GM18498 (cell line): ENCODE results near the gene EPAS1.

Experiments used
- ATAC-seq: cut with Tn5 transposase; IDR thresholded peaks from one replicate; pipeline ENCODE4 v1.9.1; 2021; ENCODE audit warnings: mild to moderate bottlenecking, moderate library complexity; ENCODE audit not compliant: unreplicated experiment

Gene EPAS1

DNA sequence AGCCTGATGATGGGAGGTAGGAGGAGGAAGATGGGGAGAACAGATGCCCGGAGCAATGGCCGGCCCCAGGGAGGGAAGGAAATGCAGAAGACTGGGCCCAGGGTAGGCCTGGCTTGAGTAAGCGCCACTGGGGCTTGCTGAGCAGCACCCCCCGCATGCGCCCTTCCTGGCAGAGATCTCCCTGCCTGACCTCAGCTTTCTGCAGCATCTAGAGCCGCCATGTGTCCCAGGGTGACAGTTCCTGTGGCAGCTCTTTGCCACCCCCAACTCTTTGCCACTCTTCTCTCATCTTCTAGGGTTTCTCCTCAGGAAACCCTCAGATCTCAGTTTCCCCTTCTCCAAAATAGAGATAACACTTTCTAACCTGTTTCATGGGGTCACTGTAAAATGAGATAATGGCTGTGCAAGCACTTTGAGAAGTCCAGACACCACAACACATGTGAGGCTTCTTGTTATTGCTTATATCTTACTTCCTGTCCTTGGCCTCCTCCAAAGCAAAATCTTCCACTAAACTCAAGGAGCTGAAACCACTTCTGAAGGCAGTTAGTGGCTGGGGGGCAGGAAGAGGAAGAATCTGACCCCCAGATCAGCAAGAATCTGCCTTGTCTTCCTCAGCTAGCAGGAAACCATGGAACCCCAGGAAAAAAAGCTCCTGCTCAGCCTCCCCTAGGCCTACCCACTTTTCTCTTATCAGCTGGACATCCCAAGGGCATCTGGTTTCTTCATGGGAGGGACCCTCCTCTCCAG lies 64.9 kb downstream of the EPAS1 start:
- ATAC-seq: no peak

DNA sequence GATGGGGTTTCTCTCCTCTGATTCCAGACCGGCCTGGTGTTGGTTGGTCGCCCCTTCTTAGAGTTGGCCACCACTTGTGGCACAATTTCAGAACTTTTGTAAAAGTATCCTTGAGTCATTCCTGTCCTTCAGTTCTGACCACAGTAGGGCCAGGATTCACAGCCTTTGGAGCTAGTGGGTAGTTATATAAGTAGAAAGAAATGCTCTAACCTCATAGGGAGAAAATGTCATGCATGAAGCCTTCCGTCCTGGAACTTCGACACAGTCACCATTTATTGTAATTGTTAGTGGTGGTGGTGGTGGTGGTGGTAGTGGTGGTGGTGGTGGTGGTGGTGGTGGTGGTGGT lies 65.4 kb downstream of the EPAS1 start:
- no peak for ATAC-seq

DNA sequence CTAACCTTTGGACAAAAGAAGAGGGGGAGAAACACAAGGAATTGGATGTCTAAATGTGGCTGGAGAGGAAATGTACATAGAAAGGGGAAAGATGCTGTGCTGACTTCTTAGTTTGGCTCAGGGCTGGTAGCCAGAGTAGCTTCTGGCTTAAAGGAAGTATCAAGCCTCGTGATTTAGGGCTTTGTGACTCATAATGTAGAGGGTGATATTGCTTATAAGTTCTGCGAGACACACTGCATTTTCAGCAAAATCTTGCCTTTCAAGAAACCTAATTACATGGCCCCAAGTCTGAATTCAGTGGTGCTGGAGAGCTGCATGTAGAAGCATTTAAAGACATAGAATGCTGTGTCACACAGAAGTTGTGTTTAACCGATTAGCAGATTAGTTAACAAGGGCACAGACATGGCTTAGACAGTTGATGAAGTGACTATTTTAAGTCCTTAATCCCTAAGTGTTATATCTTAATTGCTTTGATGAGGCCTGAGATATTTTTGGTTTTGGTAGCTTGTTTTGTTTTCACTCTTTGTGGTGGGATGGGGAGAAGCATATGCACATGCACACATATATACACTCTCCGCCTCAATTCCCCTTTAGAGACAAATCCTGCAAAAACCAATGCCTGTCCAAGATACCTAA lies 66.4 kb downstream of the EPAS1 start:
- no peak for ATAC-seq

DNA sequence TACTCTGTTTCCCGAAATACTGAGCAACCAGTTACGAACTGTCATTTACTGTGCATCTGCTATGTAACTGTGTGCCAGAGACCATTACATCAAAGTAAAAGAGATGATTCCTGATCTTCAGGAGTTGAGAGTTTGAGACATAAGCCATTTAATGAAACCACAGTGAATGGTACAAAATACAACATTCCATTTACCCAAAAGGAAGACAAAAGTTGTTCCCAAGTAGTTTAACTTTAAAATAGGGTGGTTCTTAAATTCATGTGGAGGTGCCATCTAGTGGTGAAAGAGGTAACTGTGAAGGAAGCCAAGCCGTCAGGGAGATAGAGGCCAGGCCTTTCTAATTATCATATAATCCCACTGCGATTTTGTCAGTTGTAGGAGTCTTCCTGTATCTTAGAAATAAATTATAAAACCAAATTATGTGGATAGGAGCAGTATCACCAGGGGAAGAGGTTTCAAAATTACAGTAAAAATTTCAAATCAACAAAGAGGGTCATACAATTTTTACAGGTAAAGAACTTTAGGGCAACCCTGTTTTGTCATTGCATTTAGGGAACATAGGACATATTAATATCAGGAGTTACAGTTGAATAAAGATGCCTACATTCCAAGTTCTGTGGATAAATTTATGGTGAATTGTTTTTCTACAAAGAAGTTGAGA lies 67.7 kb downstream of the EPAS1 start:
- no peak for ATAC-seq

DNA sequence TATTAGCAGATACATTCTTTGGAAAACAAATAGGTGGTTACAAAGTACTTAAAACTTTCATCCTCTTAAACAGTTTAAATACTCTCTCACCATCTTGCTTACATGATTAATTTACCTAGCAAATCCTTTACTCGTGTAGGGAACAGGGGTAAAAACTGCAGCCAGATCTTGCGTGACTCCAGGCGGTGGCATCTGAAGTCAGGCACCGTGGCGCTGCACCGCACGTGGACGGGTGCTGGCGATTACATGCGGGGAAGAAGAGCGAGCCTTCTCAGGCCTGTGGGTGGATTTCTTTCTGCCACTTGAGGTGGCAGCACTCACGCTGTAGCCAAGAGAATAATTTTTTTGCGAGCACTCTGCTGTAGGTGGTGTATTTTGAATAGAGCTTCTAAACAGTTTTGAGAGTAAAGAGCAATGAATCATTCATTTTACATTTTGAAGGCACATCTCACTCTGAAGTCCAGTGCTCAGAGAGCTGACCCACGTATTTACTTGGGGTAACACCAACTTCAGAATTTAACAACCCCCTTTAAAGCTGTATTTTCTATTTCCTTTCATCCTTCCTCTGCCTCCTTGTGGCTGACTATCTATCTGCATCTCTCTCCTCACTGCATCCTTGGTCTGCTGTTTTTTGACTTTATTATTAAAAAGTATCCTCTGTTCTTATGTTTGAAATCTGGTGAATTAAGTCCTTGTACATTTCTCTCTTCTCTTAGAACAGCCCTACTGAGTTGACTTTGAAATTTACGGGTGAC lies 68.9 kb downstream of the EPAS1 start:
- no peak for ATAC-seq

DNA sequence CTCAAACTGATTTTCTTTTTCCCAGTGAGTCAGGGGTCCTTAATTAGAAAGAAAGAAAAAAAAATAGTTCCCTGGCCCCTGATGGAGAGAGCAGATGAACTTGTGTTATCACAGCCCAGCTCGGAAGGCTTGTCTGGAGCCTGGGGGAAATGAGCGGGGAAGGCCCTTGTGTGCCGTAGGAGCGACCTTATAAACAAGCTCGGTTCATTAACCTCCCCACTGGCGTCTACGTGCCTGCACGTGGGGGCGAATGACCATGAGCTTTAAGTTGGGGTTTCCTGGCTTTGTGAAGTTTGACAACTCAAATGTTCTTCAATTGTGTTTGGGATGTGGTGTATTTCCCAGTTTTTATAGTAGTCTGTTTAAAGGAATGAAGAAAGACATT lies 69.5 kb downstream of the EPAS1 start:
- no peak for ATAC-seq

DNA sequence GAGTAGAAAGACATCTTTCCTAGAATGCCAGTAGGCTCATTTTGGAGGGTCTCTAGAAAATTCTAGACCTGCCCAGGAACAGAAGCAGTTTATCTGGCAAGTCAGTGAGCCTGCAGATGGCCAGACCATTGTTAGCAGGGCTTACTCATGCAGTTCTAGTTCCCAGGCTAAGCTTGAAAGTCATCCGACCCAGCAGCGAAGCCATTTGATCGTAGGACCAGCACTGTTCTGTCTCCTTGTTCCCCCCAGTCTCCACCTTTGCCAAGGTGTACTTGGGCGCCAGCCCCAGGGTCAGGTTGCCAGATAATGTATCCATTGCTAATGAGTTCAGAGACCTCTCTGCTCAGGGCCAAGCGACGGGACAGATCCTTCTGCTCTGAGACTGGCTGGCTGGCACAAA lies 70.1 kb downstream of the EPAS1 start:
- no peak for ATAC-seq

DNA sequence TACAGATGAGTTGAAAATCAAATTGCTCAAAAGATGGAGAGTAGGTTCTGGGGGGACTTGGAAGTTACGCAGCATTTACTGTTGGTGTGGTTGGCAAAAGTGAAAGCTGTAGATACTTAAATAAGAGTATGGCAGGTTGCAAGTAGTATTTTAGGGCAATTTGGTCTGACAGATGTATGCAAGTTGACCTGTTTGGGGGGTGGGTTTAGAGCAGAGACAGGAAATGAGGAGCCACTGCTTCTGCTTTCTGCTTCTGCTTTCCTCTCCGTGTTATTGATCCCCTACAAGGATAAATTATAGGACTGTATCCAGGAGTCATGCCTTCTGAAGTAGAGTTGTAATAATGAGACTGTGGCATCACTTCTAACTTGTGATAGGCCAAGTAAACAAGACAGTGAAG lies 71.2 kb downstream of the EPAS1 start:
- no peak for ATAC-seq

DNA sequence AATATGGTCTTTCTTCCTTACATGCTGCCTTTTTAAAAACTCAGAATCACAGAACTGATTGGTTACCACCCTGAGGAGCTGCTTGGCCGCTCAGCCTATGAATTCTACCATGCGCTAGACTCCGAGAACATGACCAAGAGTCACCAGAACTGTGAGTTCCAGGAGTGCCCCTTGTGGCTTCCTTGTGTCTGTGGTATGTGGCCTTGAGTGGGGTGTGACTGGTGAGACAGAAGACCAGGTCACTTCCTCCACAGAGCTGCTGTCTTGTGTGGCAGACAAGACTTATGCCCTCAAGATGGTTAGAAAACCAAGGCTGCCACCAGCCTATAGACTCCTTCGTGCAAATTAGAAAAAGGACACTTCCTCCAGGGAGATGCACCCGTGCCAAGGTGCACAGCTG lies 72.6 kb downstream of the EPAS1 start:
- no peak for ATAC-seq

DNA sequence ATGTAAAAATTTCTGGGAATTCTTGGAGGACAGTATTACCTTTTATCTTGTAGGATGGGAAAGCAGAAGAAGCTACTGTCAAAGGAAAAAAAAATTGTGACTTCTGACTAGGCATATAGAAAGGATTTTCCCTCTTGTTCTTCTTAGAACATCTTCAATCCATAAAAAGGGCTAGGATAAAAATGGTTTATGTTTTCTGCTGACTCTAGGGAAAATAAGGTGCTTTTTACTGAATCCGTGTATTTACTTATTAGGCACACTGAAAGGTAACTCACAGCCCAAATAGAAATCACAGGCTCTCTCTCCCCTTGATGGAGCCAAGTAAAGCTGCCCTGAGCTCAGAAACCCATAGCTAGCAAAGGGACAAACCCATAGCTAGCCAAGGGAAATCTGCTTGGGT lies 74.6 kb downstream of the EPAS1 start:
- no peak for ATAC-seq

DNA sequence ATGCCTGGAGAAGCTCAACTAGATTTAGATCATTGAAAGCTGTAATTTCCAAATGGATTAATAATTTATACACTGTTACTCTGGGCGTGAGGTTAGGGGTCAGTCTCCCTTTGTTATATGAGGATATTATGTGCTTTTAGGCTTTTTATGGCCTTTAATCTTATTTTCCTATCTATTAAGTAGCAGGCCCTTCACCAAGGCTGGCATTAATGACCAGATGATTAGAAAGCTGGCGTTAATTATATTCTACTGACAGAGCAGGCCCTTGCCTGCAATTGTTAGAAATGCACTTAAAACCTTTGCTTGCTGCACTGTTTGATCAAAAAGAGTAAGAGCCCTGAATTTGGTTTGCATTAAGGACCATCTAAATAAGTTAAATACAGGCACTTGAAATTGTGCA lies 75.3 kb downstream of the EPAS1 start:
- ATAC-seq: no peak

DNA sequence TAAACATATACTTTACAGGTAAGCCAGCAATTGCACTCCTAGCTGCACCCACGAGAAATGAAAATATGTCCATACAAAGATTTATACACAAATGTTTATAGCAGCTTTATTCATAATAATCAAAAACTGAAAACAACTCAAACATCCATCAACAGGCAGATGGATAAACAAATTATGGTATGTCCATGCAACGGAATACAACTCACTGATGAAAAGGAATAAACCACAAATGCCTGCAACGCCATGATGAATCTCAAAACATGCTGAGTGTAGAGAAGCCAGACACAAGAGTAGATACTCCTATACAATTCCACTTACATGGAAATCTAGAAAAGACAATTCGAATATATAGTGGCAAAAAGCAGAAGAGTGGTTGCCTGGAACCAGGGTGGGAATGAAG lies 76.0 kb downstream of the EPAS1 start:
- ATAC-seq: no peak

DNA sequence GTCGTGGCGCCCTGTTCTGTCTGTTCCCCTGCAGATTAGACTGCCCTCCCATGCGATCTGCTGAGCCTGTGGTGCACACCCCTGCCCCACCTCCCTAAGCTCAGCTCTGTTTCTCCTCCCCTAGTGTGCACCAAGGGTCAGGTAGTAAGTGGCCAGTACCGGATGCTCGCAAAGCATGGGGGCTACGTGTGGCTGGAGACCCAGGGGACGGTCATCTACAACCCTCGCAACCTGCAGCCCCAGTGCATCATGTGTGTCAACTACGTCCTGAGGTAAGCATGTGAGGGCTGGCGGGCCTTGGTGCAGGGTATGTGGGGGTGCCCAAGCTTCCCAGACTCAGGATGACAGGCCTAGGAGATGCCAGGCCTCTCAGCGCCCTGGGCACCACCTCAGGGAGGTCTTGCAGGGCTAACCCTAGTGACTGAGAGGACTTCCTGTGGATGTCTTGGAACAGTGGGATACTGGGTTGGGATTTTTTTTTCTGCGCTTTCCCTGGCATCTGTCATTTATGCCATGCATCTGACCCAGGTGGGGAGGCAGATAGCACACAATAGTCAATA lies 78.4 kb downstream of the EPAS1 start:
- no peak for ATAC-seq

DNA sequence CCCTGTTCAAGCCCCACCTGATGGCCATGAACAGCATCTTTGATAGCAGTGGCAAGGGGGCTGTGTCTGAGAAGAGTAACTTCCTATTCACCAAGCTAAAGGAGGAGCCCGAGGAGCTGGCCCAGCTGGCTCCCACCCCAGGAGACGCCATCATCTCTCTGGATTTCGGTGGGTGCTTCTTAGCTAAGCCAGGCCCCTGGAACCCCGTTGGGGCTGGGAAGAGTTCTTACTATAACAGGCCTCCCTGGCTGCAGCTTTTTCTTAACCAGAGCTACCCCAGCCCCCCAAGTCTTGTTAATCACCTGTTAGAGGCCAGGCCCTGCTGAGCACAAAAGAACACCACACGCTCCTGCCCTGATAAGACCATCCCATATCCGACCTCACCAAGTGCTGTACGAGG lies 79.4 kb downstream of the EPAS1 start:
- no peak for ATAC-seq

DNA sequence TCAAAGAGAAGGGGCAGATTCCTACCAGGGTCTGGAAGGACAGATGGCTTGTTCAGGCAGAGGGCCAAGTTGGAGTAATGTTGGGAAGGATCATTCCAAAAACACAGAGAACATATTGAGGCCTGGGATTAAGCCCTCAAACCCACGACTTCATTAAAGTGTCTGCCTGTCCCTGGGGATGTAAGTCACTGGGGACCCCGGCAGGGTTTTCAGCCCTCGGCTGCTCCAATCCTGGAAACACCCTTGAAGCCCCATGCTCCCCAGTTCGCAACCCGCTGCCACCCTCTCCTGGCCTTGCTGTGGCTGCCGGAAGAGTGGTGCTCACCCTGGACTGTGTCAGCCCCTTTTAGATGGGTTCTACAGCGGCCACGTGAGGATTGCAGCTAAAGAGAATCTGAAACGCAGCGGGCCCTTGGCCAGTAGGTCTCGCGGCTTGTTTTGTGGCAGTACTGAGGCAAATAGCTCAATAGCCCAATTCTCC lies 79.9 kb downstream of the EPAS1 start:
- no peak for ATAC-seq

DNA sequence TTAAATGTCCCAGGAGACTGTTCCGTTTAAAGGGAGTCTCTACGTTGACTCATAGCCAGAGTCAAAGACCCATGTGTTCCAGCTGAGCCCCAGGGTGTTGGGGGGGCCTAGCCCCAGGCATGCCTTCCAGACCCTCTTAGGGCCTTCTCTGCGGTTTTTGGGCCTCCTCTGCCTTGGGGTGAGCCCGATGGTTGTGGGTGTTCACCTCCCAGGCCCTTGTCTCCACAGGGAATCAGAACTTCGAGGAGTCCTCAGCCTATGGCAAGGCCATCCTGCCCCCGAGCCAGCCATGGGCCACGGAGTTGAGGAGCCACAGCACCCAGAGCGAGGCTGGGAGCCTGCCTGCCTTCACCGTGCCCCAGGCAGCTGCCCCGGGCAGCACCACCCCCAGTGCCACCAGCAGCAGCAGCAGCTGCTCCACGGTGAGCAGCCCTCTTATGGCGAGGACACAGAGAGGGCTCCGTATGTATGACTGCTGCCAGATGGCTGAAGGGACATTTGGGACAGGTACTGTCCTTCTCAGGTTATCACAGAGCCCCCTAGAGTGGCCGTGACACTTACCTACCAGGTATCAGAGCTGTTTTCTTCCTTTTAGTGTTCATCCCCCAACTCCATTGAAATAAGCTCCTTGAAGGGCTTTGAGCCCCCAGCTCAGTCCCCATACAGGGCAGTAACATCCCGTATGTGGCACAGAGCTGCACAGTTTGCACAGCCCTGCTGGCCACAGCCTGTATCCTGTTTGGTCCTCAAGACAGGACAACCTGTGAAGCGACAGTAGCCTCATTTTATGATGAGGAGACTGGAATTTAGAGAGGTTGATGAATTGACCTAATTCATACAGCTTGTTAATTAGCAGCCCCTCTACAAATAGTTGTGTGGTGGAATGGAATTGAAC lies 80.7 kb downstream of the EPAS1 start:
- ATAC-seq: no peak

DNA sequence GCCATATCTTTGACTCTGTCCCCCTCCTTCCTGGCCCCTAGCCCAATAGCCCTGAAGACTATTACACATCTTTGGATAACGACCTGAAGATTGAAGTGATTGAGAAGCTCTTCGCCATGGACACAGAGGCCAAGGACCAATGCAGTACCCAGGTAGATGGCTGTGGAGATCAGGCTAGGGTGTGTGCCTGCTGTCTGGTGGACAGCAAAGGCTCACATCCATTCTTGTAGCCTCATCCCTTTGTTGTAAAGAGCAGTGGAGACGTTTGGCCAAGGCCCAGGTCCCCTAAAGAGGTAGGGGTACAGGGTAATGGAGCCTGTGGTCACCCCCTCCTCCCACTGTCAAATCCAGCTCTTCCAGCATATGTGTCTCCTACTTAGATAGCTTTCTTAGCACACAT lies 81.4 kb downstream of the EPAS1 start:
- ATAC-seq: no peak

DNA sequence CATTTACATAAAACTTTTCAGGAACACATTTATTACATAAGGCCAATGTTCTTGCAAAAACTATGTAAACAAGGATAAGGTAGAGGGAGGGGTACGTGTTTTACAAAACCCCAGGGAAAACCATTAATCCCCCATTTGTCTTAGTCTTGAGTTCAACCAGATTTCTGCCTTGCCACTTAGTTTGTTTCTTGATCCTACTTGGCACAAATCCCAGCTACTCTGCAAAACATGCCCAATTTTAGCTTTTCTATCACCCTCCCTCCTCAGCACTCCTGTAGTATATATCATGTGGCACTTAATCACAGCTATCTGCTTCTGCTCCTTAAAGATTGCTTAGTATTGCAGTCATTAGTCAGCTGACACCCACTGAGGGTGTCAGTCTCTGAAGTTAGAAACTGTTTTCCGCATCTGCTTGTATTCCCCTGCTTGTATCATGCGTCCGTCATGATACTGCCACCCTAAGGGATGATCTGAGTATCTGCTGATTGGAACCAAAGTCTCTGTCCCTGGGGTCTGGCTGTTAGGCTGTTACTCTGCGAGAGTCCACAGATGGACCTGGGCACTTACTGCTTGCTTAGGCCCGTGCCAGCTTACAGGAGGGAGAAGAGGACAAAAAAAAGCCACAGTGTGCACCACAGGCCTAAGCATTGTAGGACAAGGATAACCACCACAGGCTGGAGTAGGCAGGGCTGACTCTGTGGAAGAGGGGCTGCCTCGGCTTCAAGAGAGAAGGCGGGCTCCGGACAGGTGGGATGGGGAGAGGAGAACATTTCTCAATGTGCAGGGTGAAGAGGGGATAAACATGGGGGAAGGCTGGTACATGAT lies 82.2 kb downstream of the EPAS1 start:
- no peak for ATAC-seq
